HepG2 (cell line): Measurements from ENCODE around the gene KCNAB2.

Experiments used
- EP300 ChIP-seq, 3 experiments: sonication (generic) in 1 of 3; formaldehyde crosslinking in 1 of 3; IDR thresholded peaks; 2 replicates each; pipeline versions ENCODE4 v1.5.1 to v1.6.1; 2011 to 2020; ENCODE audit warnings: low read depth in 2 of 3, low read length in 2 of 3, borderline replicate concordance in 1 of 3, improper control_type of control experiment in 1 of 3, mild to moderate bottlenecking in 1 of 3, missing genetic modification reagents in 1 of 3, moderate library complexity in 1 of 3
- NFKBIZ ChIP-seq: IDR thresholded peaks from 2 replicates; pipeline ENCODE4 v1.6.1; 2018; ENCODE audit warnings: missing genetic modification reagents, missing compliant biosample characterization
- PATZ1 ChIP-seq: sonication (generic); formaldehyde crosslinking; IDR thresholded peaks from 2 replicates; pipeline ENCODE4 v1.4.0; 2020; ENCODE audit warnings: missing genetic modification reagents
- SP1 ChIP-seq, 2 experiments: fragments of 450-650 bp in 1 of 2; sonication (generic) in 1 of 2; formaldehyde crosslinking in 1 of 2; IDR thresholded peaks; 2 replicates each; pipeline versions ENCODE4 v1.4.0 to v1.6.1; 2016 to 2020; ENCODE audit warnings: missing genetic modification reagents in 1 of 2

- TF ChIP-seq NFKBIZ (no peak), PATZ1 (no peak), SP1 (IDR thresholded peaks at IDR 0.05) (no peak), SP1 (CRISPR knock-in tag; IDR thresholded peaks at IDR 0.05) (no peak), EP300 (IDR thresholded peaks at IDR 0.05; ENCODE audit: low read depth in 2 of 2, low read length in 2 of 2) (no peak), EP300 (CRISPR knock-in tag; IDR thresholded peaks at IDR 0.05; ENCODE audit: borderline replicate concordance) (no peak)
Observed at GRCh38 chr1:6040861-6041415, 4.8 kb upstream of the KCNAB2 start.
